K562 (cell line): Measurements from ENCODE around the gene TNC. TPM values are rescaled to one million over a fixed set of nuclear protein-coding genes. Genes with fewer than 3 reads are reported as not detected.

Experiments used
- ATAC-seq: fragments of 200-7000 bp; cut with Tn5 transposase; 3 replicates; pipeline ENCODE4 v1.9.1; 2020; ENCODE audit warnings: moderate library complexity
- BruUV-seq: library from RNA; stranded (reverse); fragments of 400-500 nt; replicated peaks from 2 replicates; lab custom pipeline; 2021; lab: Mats Ljungman, UMichigan
- CTCF ChIA-PET: fragments of 300-600 bp; formaldehyde crosslinking; extraction: SDS; loops from one replicate; lab custom pipeline; 2021; ENCODE audit warnings: low intra/inter-chr PET ratio; lab: Yijun Ruan, JAX
- POLR2A ChIA-PET: fragments of 300-600, 350-650 bp; sonication (Branson Sonifier 250); formaldehyde crosslinking; extraction: SDS; loops from one replicate; lab custom pipeline; 2021; ENCODE audit warnings: antibody characterized with exemption, inconsistent platforms; lab: Yijun Ruan, JAX
- DNase-seq, 4 experiments: peaks; one replicate each; pipeline versions ENCODE4 v3.0.0 to v3.0.0-alpha.2; 2011 to 2018; ENCODE audit warnings: low spot score in 3 of 4, mixed read lengths in 3 of 4; ENCODE audit errors: extremely low read depth in 1 of 4
- FAIRE-seq: peaks from 2 replicates; lab custom pipeline; 2011; peaks lifted over from hg19 to GRCh38; lab: Jason Lieb, UNC
- H2AFZ ChIP-seq: 2 replicates; pipeline ENCODE4 v1.6.0; 2011; ENCODE audit warnings: low read depth, low read length, control low read depth, inconsistent platforms
- H3K27ac ChIP-seq: fragments of 200-600 bp; 3 replicates; pipeline ENCODE4 v1.8.0; 2011; ENCODE audit warnings: low read depth, mild to moderate bottlenecking, control low read depth, inconsistent platforms, low read length, moderate library complexity, mixed read lengths; ENCODE audit errors: extremely low read depth
- H3K27me3 ChIP-seq, 2 experiments: fragments of 300-600 bp in 1 of 2; 2 replicates in 1 of 2; 3 replicates in 1 of 2; pipeline versions ENCODE4 v1.6.0 to v1.8.0; 2011; ENCODE audit warnings: inconsistent platforms in 2 of 2, low read length in 2 of 2, mild to moderate bottlenecking in 1 of 2, mixed read lengths in 1 of 2, moderate library complexity in 1 of 2; ENCODE audit not compliant: control insufficient read depth in 2 of 2, insufficient read depth in 2 of 2
- H3K36me3 ChIP-seq: fragments of 300-600 bp; 3 replicates; pipeline ENCODE4 v1.8.0; 2011; ENCODE audit warnings: mild to moderate bottlenecking, low read length, inconsistent platforms; ENCODE audit not compliant: control insufficient read depth, insufficient read depth
- H3K4me1 ChIP-seq, 2 experiments: fragments of 200-600 bp in 1 of 2; replicated peaks in 1 of 2; 2 replicates in 1 of 2; 3 replicates in 1 of 2; pipeline versions ENCODE4 v1.5.1 to v1.8.0; 2011; ENCODE audit warnings: inconsistent platforms in 2 of 2, low read length in 2 of 2, mild to moderate bottlenecking in 1 of 2, mixed read lengths in 1 of 2, moderate library complexity in 1 of 2; ENCODE audit not compliant: control insufficient read depth in 2 of 2, insufficient read depth in 2 of 2
- H3K4me2 ChIP-seq: 2 replicates; pipeline ENCODE4 v1.6.1; 2011; ENCODE audit warnings: low read length, control low read depth, inconsistent platforms, mixed read lengths; ENCODE audit not compliant: insufficient read depth
- H3K4me3 ChIP-seq: fragments of 200-600 bp; sonication (generic), shearing (Covaris generic); 2 replicates; pipeline ENCODE4 v1.5.1; 2016; ENCODE audit warnings: control low read depth, inconsistent platforms
- H3K79me2 ChIP-seq: fragments of 200-600 bp; 3 replicates; pipeline ENCODE4 v1.8.0; 2011; ENCODE audit warnings: low read length, inconsistent platforms; ENCODE audit not compliant: control insufficient read depth, insufficient read depth
- H3K9ac ChIP-seq, 2 experiments: 2 replicates each; pipeline versions ENCODE4 v1.6.0 to v1.6.1; 2011; ENCODE audit warnings: low read depth in 2 of 2, low read length in 2 of 2, control low read depth in 1 of 2, inconsistent platforms in 1 of 2, mild to moderate bottlenecking in 1 of 2, mixed read lengths in 1 of 2; ENCODE audit not compliant: insufficient read depth in 1 of 2
- H3K9me1 ChIP-seq: one replicate; pipeline ENCODE4 v1.6.0; 2011; ENCODE audit warnings: inconsistent platforms, mild to moderate bottlenecking, low read length, moderate library complexity; ENCODE audit not compliant: control insufficient read depth, insufficient read depth
- H3K9me3 ChIP-seq: replicated peaks from 2 replicates; pipeline ENCODE4 v1.5.1; 2011; ENCODE audit warnings: low read depth, low read length, inconsistent platforms; ENCODE audit not compliant: control insufficient read depth, insufficient read depth
- H4K20me1 ChIP-seq: replicated peaks from 2 replicates; pipeline ENCODE4 v1.6.1; 2011; ENCODE audit warnings: low read length, inconsistent platforms, mixed read lengths; ENCODE audit not compliant: control insufficient read depth, insufficient read depth
- AFF1 ChIP-seq, 2 experiments: fragments of 450-650 bp; IDR thresholded peaks; 2 replicates each; pipeline ENCODE4 v1.6.1; 2018; ENCODE audit warnings: mild to moderate bottlenecking in 2 of 2, low read depth in 1 of 2; ENCODE audit not compliant: partially characterized antibody in 2 of 2
- ATF3 ChIP-seq, 2 experiments: fragments of 450-650 bp in 1 of 2; sonication (generic) in 1 of 2; formaldehyde crosslinking in 1 of 2; IDR thresholded peaks in 1 of 2; conservative IDR thresholded peaks in 1 of 2; 2 replicates each; pipeline versions ENCODE4 v1.6.1 to v1.8.1; 2016 to 2023; ENCODE audit warnings: mild to moderate bottlenecking in 2 of 2, moderate library complexity in 2 of 2, inconsistent platforms in 1 of 2, missing genetic modification reagents in 1 of 2
- BCL6 ChIP-seq: fragments of 250-450 bp; sonication (Bioruptor Pico); IDR thresholded peaks from 2 replicates; pipeline ENCODE4 v1.4.0; 2020
- CREBBP ChIP-seq: IDR thresholded peaks from one replicate; pipeline ENCODE4 v1.6.1; 2012; ENCODE audit warnings: low read depth, mild to moderate bottlenecking, control low read depth, inconsistent platforms, low read length
- FOXJ2 ChIP-seq: fragments of 200-800 bp; sonication (Bioruptor generic); IDR thresholded peaks from 2 replicates; pipeline ENCODE4 v1.6.1; 2016; ENCODE audit warnings: missing genetic modification characterization, missing compliant biosample characterization
- GTF2B ChIP-seq: IDR thresholded peaks from 2 replicates; pipeline ENCODE4 v1.6.1; 2011; ENCODE audit not compliant: insufficient read length; ENCODE audit errors: extremely low read depth
- NFATC3 ChIP-seq: fragments of 450-650 bp; IDR thresholded peaks from 2 replicates; pipeline ENCODE4 v1.6.1; 2017; ENCODE audit warnings: mild to moderate bottlenecking
- NR2C1 ChIP-seq, 2 experiments: fragments of 450-650 bp; IDR thresholded peaks; 2 replicates each; pipeline ENCODE4 v1.6.1; 2017; ENCODE audit warnings: mild to moderate bottlenecking in 2 of 2, antibody characterized with exemption in 1 of 2, inconsistent platforms in 1 of 2, missing compliant biosample characterization in 1 of 2, missing genetic modification characterization in 1 of 2
- SRSF1 ChIP-seq: fragments of 200-400 bp; formaldehyde crosslinking; IDR thresholded peaks from 2 replicates; pipeline ENCODE4 v1.6.1; 2017; ENCODE audit warnings: mild to moderate bottlenecking, low read depth, low read length, moderate library complexity
- SRSF3 ChIP-seq: fragments of 200-400 bp; formaldehyde crosslinking; IDR thresholded peaks from 2 replicates; pipeline ENCODE4 v1.6.1; 2016; ENCODE audit warnings: mild to moderate bottlenecking, low read length, moderate library complexity; ENCODE audit not compliant: insufficient read depth
- ZNF12 ChIP-seq: sonication (generic); formaldehyde crosslinking; IDR thresholded peaks from 2 replicates; pipeline ENCODE4 v1.4.0; 2020; ENCODE audit warnings: mild to moderate bottlenecking, missing genetic modification reagents
- ZNF24 ChIP-seq: fragments of 450-650 bp; IDR thresholded peaks from 2 replicates; pipeline ENCODE4 v1.6.1; 2016
- ZNF408 ChIP-seq: fragments of 250-450 bp; sonication (Bioruptor Pico); IDR thresholded peaks from 2 replicates; pipeline ENCODE4 v1.4.0; 2020; ENCODE audit warnings: low read depth, mild to moderate bottlenecking, moderate library complexity
- ZNF57 ChIP-seq: fragments of 450-650 bp; formaldehyde crosslinking; IDR thresholded peaks from 2 replicates; pipeline ENCODE4 v1.4.0; 2020; ENCODE audit warnings: mild to moderate bottlenecking, moderate library complexity
- in situ Hi-C: fragments of 300-500 bp; cut with MboI; formaldehyde crosslinking; loops from 4 replicates; pipeline ENCODE4 v1.15.0; 2018; ENCODE audit warnings: inconsistent platforms, mixed read lengths
- intact Hi-C: fragments of 100-400 bp; cut with micrococcal nuclease; formaldehyde crosslinking; loops from 2 replicates; pipeline ENCODE4 v1.14.2; 2022
- polyA plus RNA-seq, 8 experiments: library from polyadenylated mRNA; depleted of rRNA in 4 of 8; stranded (reverse) in 5 of 8; unstranded in 3 of 8; fragments of >200 nt; fragmentation: Nextera tagmentation in 2 of 8; fragmentation: Illumina TruSeq in 1 of 8; extraction: Ambion mirVana in 2 of 8; extraction: Trizol in 1 of 8; gene quantifications; 2 replicates each; pipeline versions ENCODE4 v1.2.1 to v1.2.3, GENCODE V29; 2011 to 2014; ENCODE audit warnings: inconsistent platforms in 1 of 8, missing spikeins in 1 of 8
- total RNA-seq, 7 experiments: library from RNA; depleted of rRNA in 6 of 7; stranded (reverse); fragments of >200 nt in 6 of 7; fragmentation: Illumina TruSeq in 2 of 7; extraction: Trizol in 2 of 7; gene quantifications; 2 replicates each; pipeline versions ENCODE4 v1.2.1 to v1.2.3, GENCODE V29; 2011 to 2021; ENCODE audit warnings: low replicate concordance in 1 of 7

TNC gene
- total and polyA plus RNA-seq, 9 of the 15 experiments (the other 6 are each of a cell fraction or from before 2014, with no cell fraction given): under 0.01 to 0.29 TPM; not detected in 7

GRCh38 chr9:115057559-115057958 is 60.4 kb downstream of the TNC start:
- intact Hi-C loops (no loop called here), in situ Hi-C loops (no loop called here)
- POLR2A ChIA-PET: interaction anchor here (0.6 kb wide), 1 partner anchor 38 kb away, joined by 3 read pairs; no protein-coding TSS in a partner anchor
- H3K4me2 ChIP-seq: no peak overlapping the region
- no peaks in the 10 kb centered on the region for H3K27me3 ChIP-seq
- ATAC-seq (no peak), FAIRE-seq (no peak), DNase-seq (no peak)
- no peaks in the 10 kb centered on the region for H3K79me2 ChIP-seq
- no peak overlapping the region for H3K4me3 ChIP-seq
- H3K9me3 ChIP-seq: no peaks in the 10 kb centered on the region
- no peaks in the 10 kb centered on the region for H4K20me1 ChIP-seq
- no peak overlapping the region for H3K27ac ChIP-seq
- CTCF ChIA-PET: no interaction called here
- H3K4me1 ChIP-seq: no peaks in the 10 kb centered on the region
- no TSS peak for BruUV-seq
- no peaks in the 10 kb centered on the region for H3K9me1 ChIP-seq
- no peaks in the 10 kb centered on the region for H3K36me3 ChIP-seq
- H3K9ac ChIP-seq: no peak overlapping the region
- H2AFZ ChIP-seq: no peak overlapping the region
- no peak for TF ChIP-seq BCL6
- no peak for TF ChIP-seq SRSF3
- TF ChIP-seq ATF3 (IDR thresholded peaks at IDR 0.05): no peak
- no peak for TF ChIP-seq ATF3 (CRISPR knock-in tag; conservative IDR thresholded peaks at IDR 0.05)
- no peak for TF ChIP-seq ZNF408 (CRISPR knock-in tag)
- no peak for TF ChIP-seq GTF2B
- no peak for TF ChIP-seq ZNF24
- no peak for TF ChIP-seq NFATC3
- TF ChIP-seq NR2C1 (IDR thresholded peaks at IDR 0.05): no peak
- TF ChIP-seq NR2C1 (tag; IDR thresholded peaks at IDR 0.05): no peak
- no peak for TF ChIP-seq SRSF1
- no peak for TF ChIP-seq AFF1 (IDR thresholded peaks at IDR 0.05; ENCODE audit: low read depth in 1 of 2, partially characterized antibody in 2 of 2)
- no peak for TF ChIP-seq CREBBP
- TF ChIP-seq FOXJ2 (tag): no peak
- no peak for TF ChIP-seq ZNF57 (CRISPR knock-in tag)
- no peak for TF ChIP-seq ZNF12 (CRISPR knock-in tag)
